HepG2 (cell line): ENCODE data around the gene ZNF142. TPM values are rescaled to one million over a fixed set of nuclear protein-coding genes. Genes with fewer than 3 reads are reported as not detected.
A peak's percentile ranks its signal among the peaks of the same experiment; 100 is the strongest.

Experiments used
- ATF3 ChIP-seq: sonication (generic); formaldehyde crosslinking; IDR thresholded peaks from 2 replicates; pipeline ENCODE4 v1.4.0; 2020; ENCODE audit warnings: missing genetic modification reagents
- CCAR2 ChIP-seq: fragments of 200-400 bp; formaldehyde crosslinking; optimal IDR thresholded peaks from 2 replicates; pipeline ENCODE3; 2018; ENCODE audit warnings: low read depth, mild to moderate bottlenecking, low read length, moderate library complexity
- CSRNP1 ChIP-seq: sonication (generic); formaldehyde crosslinking; IDR thresholded peaks from 2 replicates; pipeline ENCODE4 v1.8.1; 2023; ENCODE audit warnings: mild to moderate bottlenecking, missing genetic modification reagents
- EEA1 ChIP-seq: sonication (generic); formaldehyde crosslinking; IDR thresholded peaks from 2 replicates; pipeline ENCODE4 v1.5.1; 2020; ENCODE audit warnings: mild to moderate bottlenecking, missing genetic modification reagents, borderline replicate concordance
- HMGXB4 ChIP-seq, 2 experiments: sonication (generic) in 1 of 2; formaldehyde crosslinking in 1 of 2; IDR thresholded peaks; 2 replicates each; pipeline versions ENCODE4 v1.4.0 to v1.6.1; 2018 to 2020; ENCODE audit warnings: missing genetic modification reagents in 2 of 2, borderline replicate concordance in 1 of 2, low read depth in 1 of 2, mild to moderate bottlenecking in 1 of 2, missing biosample characterization in 1 of 2
- HOXD1 ChIP-seq: sonication (generic); formaldehyde crosslinking; IDR thresholded peaks from 2 replicates; pipeline ENCODE4 v1.5.0; 2020; ENCODE audit warnings: missing genetic modification reagents
- IRX3 ChIP-seq: sonication (generic); formaldehyde crosslinking; IDR thresholded peaks from 2 replicates; pipeline ENCODE4 v1.8.1; 2023; ENCODE audit warnings: mild to moderate bottlenecking, low read depth, missing genetic modification reagents, borderline replicate concordance
- PHF20 ChIP-seq: sonication (generic); formaldehyde crosslinking; IDR thresholded peaks from 2 replicates; pipeline ENCODE4 v1.5.0; 2020; ENCODE audit warnings: mild to moderate bottlenecking, missing genetic modification reagents
- POLR2G ChIP-seq: fragments of 200-400 bp; formaldehyde crosslinking; IDR thresholded peaks from 2 replicates; pipeline ENCODE4 v1.6.1; 2018; ENCODE audit warnings: mild to moderate bottlenecking, low read depth, low read length, moderate library complexity
- RELA ChIP-seq: sonication (generic); formaldehyde crosslinking; IDR thresholded peaks from 2 replicates; pipeline ENCODE4 v1.4.0; 2020; ENCODE audit warnings: missing genetic modification reagents
- SP2 ChIP-seq: sonication (generic); formaldehyde crosslinking; IDR thresholded peaks from 2 replicates; pipeline ENCODE4 v1.5.1; 2020; ENCODE audit warnings: mild to moderate bottlenecking, missing genetic modification reagents
- TCF12 ChIP-seq, 2 experiments: fragments of 450-650 bp in 1 of 2; sonication (generic) in 1 of 2; formaldehyde crosslinking in 1 of 2; IDR thresholded peaks; 2 replicates each; pipeline versions ENCODE4 v1.6.1 to v1.8.0; 2017 to 2022; ENCODE audit warnings: antibody characterized with exemption in 1 of 2, mild to moderate bottlenecking in 1 of 2, missing genetic modification reagents in 1 of 2, moderate library complexity in 1 of 2
- TFDP1 ChIP-seq: IDR thresholded peaks from 2 replicates; pipeline ENCODE4 v1.6.1; 2016; ENCODE audit warnings: missing compliant biosample characterization, missing genetic modification reagents, borderline replicate concordance
- TFDP2 ChIP-seq: sonication (generic); formaldehyde crosslinking; IDR thresholded peaks from 2 replicates; pipeline ENCODE4 v1.4.0; 2020; ENCODE audit warnings: missing genetic modification reagents
- ZBTB44 ChIP-seq: sonication (generic); formaldehyde crosslinking; IDR thresholded peaks from 2 replicates; pipeline ENCODE4 v1.4.0; 2020; ENCODE audit warnings: missing genetic modification reagents
- ZNF205 ChIP-seq: IDR thresholded peaks from 2 replicates; pipeline ENCODE4 v1.6.1; 2018; ENCODE audit warnings: missing biosample characterization, missing genetic modification reagents
- ZNF329 ChIP-seq: sonication (generic); formaldehyde crosslinking; IDR thresholded peaks from 2 replicates; pipeline ENCODE4 v1.9.0; 2021; ENCODE audit warnings: low read depth, mild to moderate bottlenecking, missing genetic modification reagents
- ZNF629 ChIP-seq: sonication (generic); formaldehyde crosslinking; conservative IDR thresholded peaks from 2 replicates; pipeline ENCODE4 v1.5.0; 2020; ENCODE audit warnings: missing genetic modification reagents
- ZNF703 ChIP-seq: sonication (generic); formaldehyde crosslinking; IDR thresholded peaks from 2 replicates; pipeline ENCODE4 v1.5.1; 2020; ENCODE audit warnings: missing genetic modification reagents, mild to moderate bottlenecking, moderate library complexity, borderline replicate concordance
- polyA plus RNA-seq, 8 experiments: library from polyadenylated mRNA; depleted of rRNA in 3 of 8; stranded (reverse) in 7 of 8; unstranded in 1 of 8; fragments of >200 nt; fragmentation: Illumina TruSeq in 4 of 8; extraction: Trizol in 4 of 8; gene quantifications; 2 replicates each; pipeline versions ENCODE4 v1.2.1 to v1.2.3, GENCODE V29; 2011 to 2016; ENCODE audit warnings: low read depth in 4 of 8, missing spikeins in 1 of 8, mixed read lengths in 1 of 8; ENCODE audit not compliant: insufficient read depth in 1 of 8
- total RNA-seq, 5 experiments: library from RNA; depleted of rRNA; stranded (reverse); fragments of >200 nt; fragmentation: Illumina TruSeq; extraction: Trizol; gene quantifications; 2 replicates each; pipeline ENCODE4 v1.2.3, GENCODE V29; 2016; ENCODE audit warnings: low read depth in 1 of 5

The ZNF142 gene
- total and polyA plus RNA-seq, 2 of the 13 experiments (the other 11 are each of a cell fraction or from before 2014, with no cell fraction given): 4.8 to 11.4 TPM

GRCh38 chr2:218659258-218659987 is at the start of gene ZNF142, which contains the start of gene BCS1L (continued):
- TF ChIP-seq TFDP1 (CRISPR knock-in tag) (peak; percentile 89; the same call in 1 of the 2 replicates), SP2 (CRISPR knock-in tag) (0 out of 2 replicates have a peak, but pooled peaks have one; percentile 1), PHF20 (CRISPR knock-in tag) (peak; percentile 96), TCF12 (IDR thresholded peaks at IDR 0.05) (no peak), TCF12 (CRISPR knock-in tag; IDR thresholded peaks at IDR 0.05) (peak; percentile 91; the same call in 1 of the 2 replicates), RELA (CRISPR knock-in tag) (peak; percentile 28; the same call in 1 of the 2 replicates), IRX3 (CRISPR knock-in tag) (peak; percentile 32), HOXD1 (CRISPR knock-in tag) (0 out of 2 replicates have a peak, but pooled peaks have one; percentile 41), HMGXB4 (CRISPR knock-in tag; IDR thresholded peaks at IDR 0.05; ENCODE audit: borderline replicate concordance in 1 of 2, low read depth in 1 of 2) (peak; percentile 78 to 90; a peak in 3 of 4 replicates), POLR2G (peak; percentile 93), EEA1 (CRISPR knock-in tag) (0 out of 2 replicates have a peak, but pooled peaks have one; percentile 73), ZBTB44 (CRISPR knock-in tag) (no peak), ZNF329 (CRISPR knock-in tag) (0 out of 2 replicates have a peak, but pooled peaks have one; percentile 18), ATF3 (CRISPR knock-in tag) (0 out of 2 replicates have a peak, but pooled peaks have one; percentile 8), CCAR2 (peak; percentile 88), CSRNP1 (CRISPR knock-in tag) (peak; percentile 55; the same call in 1 of the 2 replicates), ZNF629 (no peak), TFDP2 (CRISPR knock-in tag) (peak; percentile 91), ZNF703 (CRISPR knock-in tag) (no peak), ZNF205 (CRISPR knock-in tag) (peak; percentile 5; the same call in 1 of the 2 replicates)
